ENCODE measurements around the gene EVC2. TPM values are rescaled to one million over a fixed set of nuclear protein-coding genes. Genes with fewer than 3 reads are reported as not detected.

Gene EVC2
- total RNA-seq, 1 donor from 2014 or later: 12.6 TPM

DNA sequence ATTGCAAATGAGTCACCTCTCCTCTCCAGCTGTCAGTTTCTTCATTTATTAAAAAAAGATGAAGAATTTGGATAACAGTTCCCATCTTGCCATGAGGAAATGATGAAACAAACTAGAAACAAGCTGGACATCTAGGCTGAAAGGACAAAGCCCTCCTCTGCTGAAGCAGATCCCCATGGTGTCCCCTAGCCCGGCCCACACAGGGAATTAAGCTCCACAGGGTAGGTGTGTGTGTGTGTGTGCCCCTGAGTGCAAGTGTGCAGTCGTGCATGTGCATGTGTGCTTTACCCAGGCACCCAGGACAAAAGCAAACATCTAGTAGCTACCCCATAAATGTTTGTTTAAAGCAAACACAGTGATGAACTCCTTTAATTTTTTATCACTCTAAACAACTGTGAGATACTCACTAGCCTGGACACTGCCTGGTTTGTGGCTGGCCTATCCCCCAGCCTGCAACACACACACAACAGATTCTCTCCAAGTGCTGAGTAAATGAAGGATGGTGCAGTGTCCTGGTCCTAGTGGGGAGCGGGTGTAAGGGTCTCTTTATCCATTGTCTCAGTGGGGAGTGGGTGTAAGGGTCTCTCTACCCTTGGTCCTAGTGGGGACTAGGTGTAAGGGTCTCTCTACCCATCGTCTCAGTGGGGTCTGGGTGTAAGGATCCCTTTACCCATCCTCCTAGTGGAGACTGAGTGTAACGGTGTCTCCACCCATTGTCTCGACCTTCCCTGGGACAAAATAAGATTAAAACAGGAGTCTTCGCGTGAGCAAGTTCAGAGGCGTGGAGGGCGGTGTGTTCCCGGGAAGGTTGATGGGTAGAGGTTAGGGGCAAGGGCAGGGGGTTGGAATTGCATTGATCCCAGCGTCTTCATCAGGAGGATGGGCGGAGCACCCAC lies 2.0 kb upstream of the EVC2 start:
- H3K4me3 ChIP-seq (ENCODE audit: low read depth, low read length): no peak overlapping the region
- TF ChIP-seq, protein P1, sequence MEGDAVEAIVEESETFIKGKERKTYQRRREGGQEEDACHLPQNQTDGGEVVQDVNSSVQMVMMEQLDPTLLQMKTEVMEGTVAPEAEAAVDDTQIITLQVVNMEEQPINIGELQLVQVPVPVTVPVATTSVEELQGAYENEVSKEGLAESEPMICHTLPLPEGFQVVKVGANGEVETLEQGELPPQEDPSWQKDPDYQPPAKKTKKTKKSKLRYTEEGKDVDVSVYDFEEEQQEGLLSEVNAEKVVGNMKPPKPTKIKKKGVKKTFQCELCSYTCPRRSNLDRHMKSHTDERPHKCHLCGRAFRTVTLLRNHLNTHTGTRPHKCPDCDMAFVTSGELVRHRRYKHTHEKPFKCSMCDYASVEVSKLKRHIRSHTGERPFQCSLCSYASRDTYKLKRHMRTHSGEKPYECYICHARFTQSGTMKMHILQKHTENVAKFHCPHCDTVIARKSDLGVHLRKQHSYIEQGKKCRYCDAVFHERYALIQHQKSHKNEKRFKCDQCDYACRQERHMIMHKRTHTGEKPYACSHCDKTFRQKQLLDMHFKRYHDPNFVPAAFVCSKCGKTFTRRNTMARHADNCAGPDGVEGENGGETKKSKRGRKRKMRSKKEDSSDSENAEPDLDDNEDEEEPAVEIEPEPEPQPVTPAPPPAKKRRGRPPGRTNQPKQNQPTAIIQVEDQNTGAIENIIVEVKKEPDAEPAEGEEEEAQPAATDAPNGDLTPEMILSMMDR (IDR thresholded peaks at IDR 0.05; ENCODE audit: insufficient read depth, low read length, poor library complexity, severe bottlenecking): peak; percentile 51
- DNase-seq (ENCODE audit: low read depth): no peak
- no peaks in the 10 kb centered on the region for H3K36me3 ChIP-seq (ENCODE audit: control insufficient read depth, insufficient read depth, low read length)
- H3K27me3 ChIP-seq (ENCODE audit: control insufficient read depth, insufficient read depth, low read length): no peaks in the 10 kb centered on the region

DNA sequence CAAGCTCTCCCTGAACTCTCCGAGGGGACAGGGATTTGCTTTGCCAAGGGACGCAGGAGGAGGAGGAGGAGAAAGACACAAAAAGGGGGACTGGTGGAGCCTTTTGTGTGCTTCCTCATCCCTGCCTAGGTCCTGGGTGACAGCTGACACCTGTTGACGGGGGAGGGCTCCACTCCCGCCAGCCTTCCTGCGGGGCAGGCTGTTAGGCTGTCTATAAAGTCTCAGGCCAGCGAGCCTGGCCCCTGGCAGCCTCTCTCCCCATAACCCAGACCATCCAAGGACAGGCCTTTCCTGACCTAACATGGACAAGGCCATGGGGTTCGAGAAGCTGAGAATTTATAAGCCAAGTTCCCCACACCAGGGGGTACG lies 832 bp upstream of the EVC2 start:
- no peaks in the 10 kb centered on the region for H3K27me3 ChIP-seq (ENCODE audit: control insufficient read depth, insufficient read depth, low read length)
- no peaks in the 10 kb centered on the region for H3K36me3 ChIP-seq (ENCODE audit: control insufficient read depth, insufficient read depth, low read length)
- DNase-seq (ENCODE audit: low read depth): no peak
- TF ChIP-seq, protein P1 (IDR thresholded peaks at IDR 0.05; ENCODE audit: insufficient read depth, low read length, poor library complexity, severe bottlenecking): no peak
- no peak overlapping the region for H3K4me3 ChIP-seq (ENCODE audit: low read depth, low read length)

DNA sequence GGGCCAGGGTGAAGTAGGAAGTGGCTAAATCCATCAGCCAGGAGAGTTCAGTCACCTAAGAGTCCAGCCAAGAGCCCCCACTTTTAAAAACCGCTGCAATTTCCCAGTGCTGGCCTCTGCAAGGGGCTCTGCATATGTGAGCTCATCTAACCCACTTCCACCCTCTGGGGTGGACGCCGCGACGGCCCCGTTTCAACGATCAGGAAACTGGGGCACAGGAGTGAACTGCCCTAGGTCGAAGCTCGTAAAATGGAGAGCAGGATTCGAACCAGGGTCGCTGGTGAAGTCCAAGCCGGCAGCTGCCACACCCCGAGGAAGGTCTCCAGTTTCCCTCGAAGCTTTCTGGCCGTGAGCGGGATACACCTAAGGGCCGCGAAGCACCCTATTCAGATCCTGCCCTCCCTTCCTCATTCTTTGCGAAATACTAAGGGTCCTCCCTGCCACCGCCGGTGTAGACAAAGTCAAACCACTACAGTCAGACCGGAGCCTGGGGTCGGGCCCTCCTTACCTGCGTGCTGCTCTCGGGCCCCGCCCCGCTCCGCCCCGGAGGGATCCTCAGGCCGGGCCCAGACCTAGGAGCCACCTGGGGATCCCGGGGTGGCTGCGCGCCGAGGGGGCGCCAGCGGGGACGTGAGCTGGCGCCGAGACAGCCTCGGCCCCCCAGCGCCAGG lies 446 bp downstream of the EVC2 start:
- H3K4me3 ChIP-seq (ENCODE audit: low read depth, low read length): peak overlapping the region; percentile 43
- TF ChIP-seq, protein P1 (IDR thresholded peaks at IDR 0.05; ENCODE audit: insufficient read depth, low read length, poor library complexity, severe bottlenecking): no peak
- no peak for DNase-seq (ENCODE audit: low read depth)

DNA sequence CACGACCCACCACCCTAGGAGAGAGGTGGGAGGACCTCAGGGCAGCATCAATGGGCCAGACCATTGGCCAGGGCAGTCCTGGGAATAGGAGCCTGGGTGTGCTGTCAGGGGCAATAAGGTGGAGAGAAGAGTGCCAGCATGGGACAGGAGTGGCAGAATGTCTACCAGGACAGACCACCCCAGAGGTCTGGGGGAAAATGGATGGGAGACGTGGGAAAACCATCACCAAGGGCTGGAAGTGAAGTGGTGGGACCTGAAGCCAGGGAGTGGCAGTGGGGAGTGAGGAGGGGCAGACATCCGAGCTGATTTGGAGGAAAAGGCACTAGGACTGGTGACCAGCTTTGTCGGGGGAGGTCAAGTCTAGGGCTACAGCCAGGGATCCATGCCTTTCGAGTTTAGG lies 993 bp downstream of the EVC2 start:
- Histone ChIP-seq H3K4me3 (ENCODE audit: low read depth, low read length) (peak overlapping the region; percentile 43), H3K36me3 (ENCODE audit: control insufficient read depth, insufficient read depth, low read length) (no peaks in the 10 kb centered on the region), H3K27me3 (ENCODE audit: control insufficient read depth, insufficient read depth, low read length) (no peaks in the 10 kb centered on the region)
- DNase-seq (ENCODE audit: low read depth): no peak
- TF ChIP-seq, protein P1 (IDR thresholded peaks at IDR 0.05; ENCODE audit: insufficient read depth, low read length, poor library complexity, severe bottlenecking): no peak

More for the DNA sequence above, 446 bp downstream of the EVC2 start:
- Histone ChIP-seq H3K27me3 (ENCODE audit: control insufficient read depth, insufficient read depth, low read length) (no peaks in the 10 kb centered on the region), H3K36me3 (ENCODE audit: control insufficient read depth, insufficient read depth, low read length) (no peaks in the 10 kb centered on the region)

DNA sequence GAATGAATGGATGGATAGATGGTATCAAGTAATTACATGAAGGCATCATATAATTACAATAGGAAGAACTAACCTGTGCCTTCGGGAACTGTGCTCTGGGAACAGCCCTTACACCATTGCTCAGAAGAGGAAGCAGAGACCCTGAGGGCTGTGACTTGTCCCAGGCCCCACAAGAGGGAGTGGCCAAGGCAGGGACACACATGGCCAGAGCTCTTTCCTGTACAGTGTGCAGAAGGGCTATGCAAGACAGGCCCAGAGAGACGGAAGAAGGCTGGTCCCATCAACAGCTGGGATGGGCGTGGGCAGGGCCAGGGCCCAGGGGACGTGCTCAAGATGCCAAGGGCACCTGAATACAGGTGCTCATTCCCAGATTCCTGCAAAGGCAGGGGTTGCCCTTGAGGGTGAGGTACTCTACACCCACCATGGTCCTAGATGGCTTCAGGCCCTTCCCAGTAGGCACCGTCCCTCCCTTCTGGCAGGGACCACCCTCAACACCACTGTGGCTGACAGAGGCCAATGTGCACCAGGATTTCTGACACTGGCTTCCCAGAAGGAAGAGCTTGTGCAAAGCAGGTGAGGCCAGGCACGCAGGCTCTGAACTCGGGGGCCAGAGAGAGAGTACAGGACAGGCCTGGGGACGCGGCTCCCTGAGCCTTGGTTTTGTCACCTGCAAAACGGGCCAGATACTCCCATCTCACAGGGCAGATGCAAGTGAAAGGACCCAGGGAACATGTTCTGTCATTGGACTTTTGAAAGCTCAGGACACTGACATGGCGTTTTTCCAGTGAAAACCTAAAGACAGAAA lies 1.7 kb downstream of the EVC2 start:
- Histone ChIP-seq H3K36me3 (ENCODE audit: control insufficient read depth, insufficient read depth, low read length) (no peaks in the 10 kb centered on the region), H3K4me3 (ENCODE audit: low read depth, low read length) (no peak overlapping the region), H3K27me3 (ENCODE audit: control insufficient read depth, insufficient read depth, low read length) (no peaks in the 10 kb centered on the region)
- no peak for DNase-seq (ENCODE audit: low read depth)
- TF ChIP-seq, protein P1 (IDR thresholded peaks at IDR 0.05; ENCODE audit: insufficient read depth, low read length, poor library complexity, severe bottlenecking): no peak

All from kidney epithelial cell (primary cell).